GM10266 (cell line): ENCODE measurements around the gene HTR7.
"Not testable (repeated sequence)": the region's sequence is repeated elsewhere in the genome, so short reads cannot be mapped to it uniquely, and the experiment has no call there.

Experiments
- DNase-seq: peaks from one replicate; pipeline ENCODE4 v3.0.0; 2012; ENCODE audit errors: extremely low spot score
- TF ChIP-seq, protein P1 (sequence below): IDR thresholded peaks from 2 replicates; pipeline ENCODE4 v1.5.1; 2012; ENCODE audit warnings: mild to moderate bottlenecking, low read depth; ENCODE audit not compliant: control insufficient read depth, insufficient read depth; ENCODE audit errors: missing control alignments

HTR7 gene

GRCh38 chr10:90888387-90888786 lies 30.5 kb upstream of the HTR7 start:
- DNase-seq = no peak
- TF ChIP-seq, protein P1, sequence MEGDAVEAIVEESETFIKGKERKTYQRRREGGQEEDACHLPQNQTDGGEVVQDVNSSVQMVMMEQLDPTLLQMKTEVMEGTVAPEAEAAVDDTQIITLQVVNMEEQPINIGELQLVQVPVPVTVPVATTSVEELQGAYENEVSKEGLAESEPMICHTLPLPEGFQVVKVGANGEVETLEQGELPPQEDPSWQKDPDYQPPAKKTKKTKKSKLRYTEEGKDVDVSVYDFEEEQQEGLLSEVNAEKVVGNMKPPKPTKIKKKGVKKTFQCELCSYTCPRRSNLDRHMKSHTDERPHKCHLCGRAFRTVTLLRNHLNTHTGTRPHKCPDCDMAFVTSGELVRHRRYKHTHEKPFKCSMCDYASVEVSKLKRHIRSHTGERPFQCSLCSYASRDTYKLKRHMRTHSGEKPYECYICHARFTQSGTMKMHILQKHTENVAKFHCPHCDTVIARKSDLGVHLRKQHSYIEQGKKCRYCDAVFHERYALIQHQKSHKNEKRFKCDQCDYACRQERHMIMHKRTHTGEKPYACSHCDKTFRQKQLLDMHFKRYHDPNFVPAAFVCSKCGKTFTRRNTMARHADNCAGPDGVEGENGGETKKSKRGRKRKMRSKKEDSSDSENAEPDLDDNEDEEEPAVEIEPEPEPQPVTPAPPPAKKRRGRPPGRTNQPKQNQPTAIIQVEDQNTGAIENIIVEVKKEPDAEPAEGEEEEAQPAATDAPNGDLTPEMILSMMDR = no peak

DNA sequence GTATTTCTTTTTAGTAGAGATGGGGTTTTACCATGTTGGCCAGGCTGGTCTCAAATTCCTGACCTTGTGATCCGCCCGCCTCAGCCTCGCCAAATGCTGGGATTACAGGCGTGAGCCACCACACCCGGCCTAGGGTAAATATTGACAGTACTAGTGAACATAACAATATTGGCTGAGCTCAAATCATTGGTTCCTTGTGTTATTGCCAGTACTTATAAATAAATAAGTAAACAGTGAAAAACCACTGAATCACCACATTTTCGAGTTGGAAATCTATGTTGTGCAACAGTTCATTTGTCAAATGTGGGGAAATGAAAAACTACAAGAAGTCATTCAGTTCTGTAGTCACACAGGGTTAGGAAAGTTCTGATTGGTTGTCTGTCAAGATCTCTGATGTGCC lies 29.7 kb upstream of the HTR7 start:
- DNase-seq = no peak
- TF ChIP-seq, protein P1 = no peak

GRCh38 chr10:90885176-90885575 lies 27.3 kb upstream of the HTR7 start:
- TF ChIP-seq, protein P1 = no peak
- no peak for DNase-seq

DNA sequence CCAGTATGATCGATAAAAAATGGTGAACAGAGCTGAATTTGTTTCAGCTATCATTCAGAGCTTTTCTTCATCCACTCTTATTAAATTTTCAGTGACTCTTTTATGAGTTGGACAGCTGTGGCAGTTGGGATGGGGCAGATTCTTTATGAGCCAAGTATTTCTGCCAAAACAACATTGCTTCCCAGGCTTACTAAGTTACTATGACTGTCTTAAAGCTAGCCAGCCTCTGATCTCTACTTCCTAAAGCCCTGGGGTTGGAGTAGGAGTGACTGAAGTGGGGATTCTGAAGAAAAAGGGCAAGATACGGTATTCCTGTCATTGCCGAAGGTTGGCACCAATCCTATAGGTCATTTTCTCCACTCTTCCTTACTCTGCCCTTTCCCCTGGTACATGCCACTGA lies 26.6 kb upstream of the HTR7 start:
- DNase-seq = no peak
- TF ChIP-seq, protein P1 = no peak

- TF ChIP-seq, protein P1 = peak; percentile 52
- not testable (repeated sequence) for DNase-seq
Measured at GRCh38 chr10:90880059-90880719, 22.4 kb upstream of the HTR7 start.

GRCh38 chr10:90879062-90879461 lies 21.2 kb upstream of the HTR7 start:
- TF ChIP-seq, protein P1 = no peak

GRCh38 chr10:90872648-90873020 lies 14.8 kb upstream of the HTR7 start:
- TF ChIP-seq, protein P1 = no peak
- DNase-seq = no peak

More at GRCh38 chr10:90879062-90879461, 21.2 kb upstream of the HTR7 start:
- DNase-seq = no peak
